ENCODE measurements around the gene PHGDH. TPM values are rescaled to one million over a fixed set of nuclear protein-coding genes. Genes with fewer than 3 reads are reported as not detected.
"Not testable (repeated sequence)": the region's sequence is repeated elsewhere in the genome, so short reads cannot be mapped to it uniquely, and the experiment has no call there.

PHGDH gene
- total RNA-seq, 1 donor from 2014 or later: 78.9 TPM

- intact Hi-C loops (cut with micrococcal nuclease): no loop called here
Observed at GRCh38 chr1:119697598-119697997, 14.1 kb upstream of the PHGDH start.

GRCh38 chr1:119700326-119700725 is 11.4 kb upstream of the PHGDH start:
- intact Hi-C loops (cut with micrococcal nuclease): no loop called here

- intact Hi-C loops (cut with micrococcal nuclease): no loop called here
Observed at GRCh38 chr1:119701659-119702058, 10.1 kb upstream of the PHGDH start.

- intact Hi-C loops (cut with micrococcal nuclease): no loop called here
Observed at GRCh38 chr1:119702384-119702783, 9.3 kb upstream of the PHGDH start.

- intact Hi-C loops (cut with micrococcal nuclease): no loop called here
Observed at GRCh38 chr1:119703666-119704450, 7.9 kb upstream of the PHGDH start.

GRCh38 chr1:119706599-119706998 is 5.1 kb upstream of the PHGDH start:
- intact Hi-C loops (cut with micrococcal nuclease): not testable (repeated sequence)

GRCh38 chr1:119711356-119711803 is 354 bp upstream of the PHGDH start:
- intact Hi-C loops (cut with micrococcal nuclease): not testable (repeated sequence)

GRCh38 chr1:119712342-119713038 is 756 bp downstream of the PHGDH start:
- intact Hi-C loops (cut with micrococcal nuclease): no loop called here

GRCh38 chr1:119713039-119713748 is 1.5 kb downstream of the PHGDH start:
- intact Hi-C loops (cut with micrococcal nuclease): no loop called here

- intact Hi-C loops (cut with micrococcal nuclease): no loop called here
Observed at GRCh38 chr1:119713749-119714456, 2.2 kb downstream of the PHGDH start.

- intact Hi-C loops (cut with micrococcal nuclease): no loop called here
Observed at GRCh38 chr1:119714583-119714982, 2.8 kb downstream of the PHGDH start.

GRCh38 chr1:119715542-119715941 is 3.8 kb downstream of the PHGDH start:
- intact Hi-C loops (cut with micrococcal nuclease): no loop called here

- intact Hi-C loops (cut with micrococcal nuclease): no loop called here
Observed at GRCh38 chr1:119718409-119718808, 6.7 kb downstream of the PHGDH start.

GRCh38 chr1:119718972-119719371 is 7.2 kb downstream of the PHGDH start:
- intact Hi-C loops (cut with micrococcal nuclease): no loop called here

- intact Hi-C loops (cut with micrococcal nuclease): no loop called here
Observed at GRCh38 chr1:119720866-119721440, 9.2 kb downstream of the PHGDH start.

GRCh38 chr1:119721896-119722295 is 10.2 kb downstream of the PHGDH start:
- intact Hi-C loops (cut with micrococcal nuclease): no loop called here

GRCh38 chr1:119724611-119725218 is 13.0 kb downstream of the PHGDH start:
- intact Hi-C loops (cut with micrococcal nuclease): no loop called here

GRCh38 chr1:119725626-119726025 is 13.9 kb downstream of the PHGDH start:
- intact Hi-C loops (cut with micrococcal nuclease): no loop called here

- intact Hi-C loops (cut with micrococcal nuclease): no loop called here
Observed at GRCh38 chr1:119727991-119728390, 16.3 kb downstream of the PHGDH start.

- intact Hi-C loops (cut with micrococcal nuclease): no loop called here
Observed at GRCh38 chr1:119729044-119729443, 17.3 kb downstream of the PHGDH start.

GRCh38 chr1:119731060-119731459 is 19.3 kb downstream of the PHGDH start:
- intact Hi-C loops (cut with micrococcal nuclease): loop anchor here (2.0 kb wide), 1 partner anchor 20 kb away; no protein-coding TSS in a partner anchor

All from T-helper 1 cell treated with Interleukin-12 subunit alpha and Interleukin-12 subunit beta and Interleukin-4 antibody, amounts not matched to agents 30 ng/mL and 1 ng/mL, for 36 hours (primary cell).